ENCODE results near the gene PET100.
A peak's percentile ranks its signal among the peaks of the same experiment; 100 is the strongest.

The PET100 gene

DNA sequence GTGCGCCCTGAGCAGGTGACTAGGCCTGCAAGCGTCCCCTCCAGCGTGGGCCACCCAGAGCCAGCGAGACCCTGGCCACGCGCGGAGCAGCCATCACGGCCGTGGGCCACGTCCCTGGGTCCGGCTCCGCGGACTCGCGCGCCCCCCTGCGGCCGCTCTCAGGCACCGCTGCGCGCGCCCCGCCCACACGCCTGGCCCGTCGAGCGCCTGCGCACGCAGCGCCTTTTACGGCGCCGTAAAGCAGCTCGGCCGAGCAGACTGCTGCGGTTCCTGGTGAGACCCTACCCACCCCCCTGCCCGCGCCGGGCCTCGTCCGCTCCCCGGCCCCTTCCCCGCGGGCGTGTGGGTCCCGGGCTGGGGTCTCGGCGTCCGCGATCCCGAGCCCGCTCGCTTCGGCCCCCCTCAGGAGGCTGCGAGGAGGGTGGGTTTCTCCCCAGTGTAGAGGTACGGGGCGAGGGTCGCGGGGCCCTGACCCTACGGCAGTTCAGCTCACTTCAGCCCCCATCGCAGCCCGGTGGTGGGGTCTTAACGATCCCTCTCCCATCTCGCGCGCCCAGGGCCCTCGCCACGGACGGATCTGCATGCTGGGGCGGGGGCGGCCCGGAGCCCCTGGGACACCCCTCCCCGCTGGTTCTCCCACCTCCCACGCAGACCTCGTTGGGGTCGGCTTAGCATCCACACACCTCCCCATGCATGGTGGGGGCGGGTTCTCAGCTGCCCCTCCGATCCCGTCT, 51.2 kb downstream of the PET100 start, which contains the start of gene TRAPPC5:
Gene TRAPPC5 (plus strand): TSS at position 228 of the 734 bp plus-strand sequence. CDS start 1,421 bp downstream, outside the sequence.
- peak; percentile 87 for DNase-seq
